ENCODE results near the gene TXNRD3.

Gene TXNRD3

GRCh38 chr3:126682009-126682408 is 27.1 kb upstream of the TXNRD3 start:
- no peak overlapping the region for H3K9ac ChIP-seq (ENCODE audit: low read length)
- H3K27me3 ChIP-seq (ENCODE audit: control insufficient read depth, insufficient read depth, low read length) = peaks cover 31% of the 10 kb centered on the region
- H3K27ac ChIP-seq (ENCODE audit: low read length) = no peak overlapping the region
- H3K4me3 ChIP-seq (ENCODE audit: low read length) = no peak overlapping the region
- no peaks in the 10 kb centered on the region for H3K9me3 ChIP-seq (ENCODE audit: control insufficient read depth, low read depth, low read length)
- no peaks in the 10 kb centered on the region for H3K36me3 ChIP-seq (ENCODE audit: control insufficient read depth, low read depth, low read length)
- peaks cover 13% of the 10 kb centered on the region for H3K4me1 ChIP-seq (ENCODE audit: control insufficient read depth, low read depth, low read length)

GRCh38 chr3:126680667-126681055 is 25.7 kb upstream of the TXNRD3 start:
- no peak overlapping the region for H3K27ac ChIP-seq (ENCODE audit: low read length)
- no peak overlapping the region for H3K9ac ChIP-seq (ENCODE audit: low read length)
- no peaks in the 10 kb centered on the region for H3K36me3 ChIP-seq (ENCODE audit: control insufficient read depth, low read depth, low read length)
- H3K4me3 ChIP-seq (ENCODE audit: low read length) = no peak overlapping the region
- H3K4me1 ChIP-seq (ENCODE audit: control insufficient read depth, low read depth, low read length) = peaks cover 13% of the 10 kb centered on the region
- H3K9me3 ChIP-seq (ENCODE audit: control insufficient read depth, low read depth, low read length) = no peaks in the 10 kb centered on the region
- peaks cover 31% of the 10 kb centered on the region for H3K27me3 ChIP-seq (ENCODE audit: control insufficient read depth, insufficient read depth, low read length)

- Histone ChIP-seq H3K36me3 (ENCODE audit: control insufficient read depth, low read depth, low read length) (no peaks in the 10 kb centered on the region), H3K9me3 (ENCODE audit: control insufficient read depth, low read depth, low read length) (no peaks in the 10 kb centered on the region), H3K4me3 (ENCODE audit: low read length) (no peak overlapping the region), H3K9ac (ENCODE audit: low read length) (no peak overlapping the region), H3K4me1 (ENCODE audit: control insufficient read depth, low read depth, low read length) (peaks cover 13% of the 10 kb centered on the region), H3K27ac (ENCODE audit: low read length) (no peak overlapping the region), H3K27me3 (ENCODE audit: control insufficient read depth, insufficient read depth, low read length) (peaks cover 31% of the 10 kb centered on the region)
These were observed 25.1 kb upstream of the TXNRD3 start for GRCh38 chr3:126679831-126680666.

- peaks cover 13% of the 10 kb centered on the region for H3K4me1 ChIP-seq (ENCODE audit: control insufficient read depth, low read depth, low read length)
- no peaks in the 10 kb centered on the region for H3K36me3 ChIP-seq (ENCODE audit: control insufficient read depth, low read depth, low read length)
- H3K9me3 ChIP-seq (ENCODE audit: control insufficient read depth, low read depth, low read length) = no peaks in the 10 kb centered on the region
- H3K4me3 ChIP-seq (ENCODE audit: low read length) = no peak overlapping the region
- peaks cover 31% of the 10 kb centered on the region for H3K27me3 ChIP-seq (ENCODE audit: control insufficient read depth, insufficient read depth, low read length)
- no peak overlapping the region for H3K9ac ChIP-seq (ENCODE audit: low read length)
- no peak overlapping the region for H3K27ac ChIP-seq (ENCODE audit: low read length)
These were observed 24.4 kb upstream of the TXNRD3 start for GRCh38 chr3:126679318-126679751.

- Histone ChIP-seq H3K9me3 (ENCODE audit: control insufficient read depth, low read depth, low read length) (no peaks in the 10 kb centered on the region), H3K4me1 (ENCODE audit: control insufficient read depth, low read depth, low read length) (peaks cover 12% of the 10 kb centered on the region), H3K4me3 (ENCODE audit: low read length) (no peak overlapping the region), H3K9ac (ENCODE audit: low read length) (no peak overlapping the region), H3K36me3 (ENCODE audit: control insufficient read depth, low read depth, low read length) (no peaks in the 10 kb centered on the region), H3K27ac (ENCODE audit: low read length) (no peak overlapping the region), H3K27me3 (ENCODE audit: control insufficient read depth, insufficient read depth, low read length) (peaks cover 31% of the 10 kb centered on the region)
These were observed 23.9 kb upstream of the TXNRD3 start for GRCh38 chr3:126678693-126679317.

- H3K36me3 ChIP-seq (ENCODE audit: control insufficient read depth, low read depth, low read length) = no peaks in the 10 kb centered on the region
- H3K4me3 ChIP-seq (ENCODE audit: low read length) = no peak overlapping the region
- H3K27ac ChIP-seq (ENCODE audit: low read length) = no peak overlapping the region
- H3K27me3 ChIP-seq (ENCODE audit: control insufficient read depth, insufficient read depth, low read length) = peaks cover 31% of the 10 kb centered on the region
- peaks cover 8% of the 10 kb centered on the region for H3K4me1 ChIP-seq (ENCODE audit: control insufficient read depth, low read depth, low read length)
- no peaks in the 10 kb centered on the region for H3K9me3 ChIP-seq (ENCODE audit: control insufficient read depth, low read depth, low read length)
- H3K9ac ChIP-seq (ENCODE audit: low read length) = no peak overlapping the region
These were observed 23.1 kb upstream of the TXNRD3 start for GRCh38 chr3:126677862-126678503.

GRCh38 chr3:126676919-126677705 is 22.2 kb upstream of the TXNRD3 start:
- peaks cover 8% of the 10 kb centered on the region for H3K4me1 ChIP-seq (ENCODE audit: control insufficient read depth, low read depth, low read length)

GRCh38 chr3:126672741-126673140 is 17.8 kb upstream of the TXNRD3 start:
- no peak overlapping the region for H3K4me3 ChIP-seq (ENCODE audit: low read length)
- no peaks in the 10 kb centered on the region for H3K36me3 ChIP-seq (ENCODE audit: control insufficient read depth, low read depth, low read length)
- H3K9me3 ChIP-seq (ENCODE audit: control insufficient read depth, low read depth, low read length) = no peaks in the 10 kb centered on the region
- no peaks in the 10 kb centered on the region for H3K4me1 ChIP-seq (ENCODE audit: control insufficient read depth, low read depth, low read length)
- H3K27ac ChIP-seq (ENCODE audit: low read length) = no peak overlapping the region
- H3K9ac ChIP-seq (ENCODE audit: low read length) = no peak overlapping the region
- H3K27me3 ChIP-seq (ENCODE audit: control insufficient read depth, insufficient read depth, low read length) = no peaks in the 10 kb centered on the region

More at GRCh38 chr3:126676919-126677705, 22.2 kb upstream of the TXNRD3 start:
- H3K4me3 ChIP-seq (ENCODE audit: low read length) = no peak overlapping the region
- peaks cover 31% of the 10 kb centered on the region for H3K27me3 ChIP-seq (ENCODE audit: control insufficient read depth, insufficient read depth, low read length)
- no peaks in the 10 kb centered on the region for H3K36me3 ChIP-seq (ENCODE audit: control insufficient read depth, low read depth, low read length)
- no peak overlapping the region for H3K27ac ChIP-seq (ENCODE audit: low read length)
- no peaks in the 10 kb centered on the region for H3K9me3 ChIP-seq (ENCODE audit: control insufficient read depth, low read depth, low read length)
- no peak overlapping the region for H3K9ac ChIP-seq (ENCODE audit: low read length)

GRCh38 chr3:126672340-126672739 is 17.4 kb upstream of the TXNRD3 start:
- H3K36me3 ChIP-seq (ENCODE audit: control insufficient read depth, low read depth, low read length) = no peaks in the 10 kb centered on the region
- H3K4me1 ChIP-seq (ENCODE audit: control insufficient read depth, low read depth, low read length) = no peaks in the 10 kb centered on the region
- H3K4me3 ChIP-seq (ENCODE audit: low read length) = no peak overlapping the region
- H3K9me3 ChIP-seq (ENCODE audit: control insufficient read depth, low read depth, low read length) = no peaks in the 10 kb centered on the region
- H3K27me3 ChIP-seq (ENCODE audit: control insufficient read depth, insufficient read depth, low read length) = no peaks in the 10 kb centered on the region
- no peak overlapping the region for H3K27ac ChIP-seq (ENCODE audit: low read length)
- H3K9ac ChIP-seq (ENCODE audit: low read length) = no peak overlapping the region

- no peaks in the 10 kb centered on the region for H3K4me1 ChIP-seq (ENCODE audit: control insufficient read depth, low read depth, low read length)
- no peak overlapping the region for H3K9ac ChIP-seq (ENCODE audit: low read length)
- H3K27me3 ChIP-seq (ENCODE audit: control insufficient read depth, insufficient read depth, low read length) = no peaks in the 10 kb centered on the region
- no peak overlapping the region for H3K4me3 ChIP-seq (ENCODE audit: low read length)
- H3K27ac ChIP-seq (ENCODE audit: low read length) = no peak overlapping the region
- no peaks in the 10 kb centered on the region for H3K36me3 ChIP-seq (ENCODE audit: control insufficient read depth, low read depth, low read length)
- H3K9me3 ChIP-seq (ENCODE audit: control insufficient read depth, low read depth, low read length) = no peaks in the 10 kb centered on the region
These were observed 16.6 kb upstream of the TXNRD3 start for GRCh38 chr3:126671521-126671920.

Data from iPS-18a (cell line).